GM11168 (cell line): ENCODE data around the gene ZNF593.

Source experiments
- in situ Hi-C: fragments of 300-500 bp; cut with MboI; formaldehyde crosslinking; loops from one replicate; pipeline ENCODE4 v1.12.0; 2022; ENCODE audit warnings: low sequenced_read_pairs; ENCODE audit not compliant: unreplicated experiment

ZNF593 gene

DNA sequence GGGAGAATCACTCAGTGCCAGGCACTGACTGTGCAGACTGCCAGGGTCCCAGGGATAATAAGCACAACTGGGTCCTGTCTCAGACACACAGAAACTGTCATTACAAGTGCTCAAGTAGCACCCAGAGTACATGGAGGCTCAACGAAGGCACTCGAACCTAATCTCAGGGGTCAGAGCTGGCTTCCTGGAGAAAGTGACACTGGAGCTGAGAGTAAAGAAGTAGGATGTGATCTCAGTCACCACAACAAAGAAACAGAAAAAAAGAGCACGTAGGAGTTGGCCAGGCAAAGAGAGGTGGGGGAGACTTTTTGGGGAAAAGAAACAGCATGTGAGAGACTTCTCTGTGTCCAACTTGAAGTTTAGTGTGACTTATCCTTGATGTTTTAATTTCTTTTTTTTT, 22.0 kb downstream of the ZNF593 start:
- in situ Hi-C loops: no loop called here

DNA sequence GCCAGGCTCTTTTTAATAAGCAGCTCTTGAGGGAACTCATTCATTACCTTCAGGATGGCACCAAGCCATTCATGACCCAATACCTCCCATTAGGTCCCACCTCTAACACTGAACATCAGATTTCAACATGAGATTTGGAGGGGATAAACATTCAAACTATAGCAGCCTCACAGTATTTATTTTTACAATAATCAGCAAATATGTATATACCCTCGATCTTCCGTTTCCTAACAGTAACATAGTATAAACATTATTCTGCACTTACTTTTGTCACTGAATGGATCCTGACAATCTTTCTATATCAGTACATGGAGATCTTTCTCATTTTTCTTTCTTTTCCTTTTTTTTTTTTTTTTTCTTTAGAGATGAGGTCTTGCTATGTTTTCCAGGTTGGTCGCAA, 26.1 kb downstream of the ZNF593 start:
- in situ Hi-C loops: no loop called here

DNA sequence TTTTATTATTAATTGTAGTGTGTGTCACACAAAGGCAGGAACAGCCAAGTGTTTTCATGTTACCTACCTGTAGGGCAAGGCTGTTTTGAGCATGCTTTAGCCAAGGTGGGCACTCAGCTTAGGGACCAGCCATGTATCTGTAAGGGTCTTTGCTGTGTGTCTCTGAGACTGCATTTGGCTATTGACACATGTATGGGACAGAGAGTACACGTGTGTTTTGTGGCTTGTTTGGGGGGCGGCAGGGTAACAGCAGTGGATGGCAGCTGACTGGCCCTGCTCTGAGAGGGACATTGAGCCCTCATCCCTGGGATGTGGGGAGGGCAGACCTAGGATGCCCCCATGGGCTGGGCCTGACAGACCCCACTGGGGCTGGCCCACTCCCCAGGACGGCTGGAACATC, 27.6 kb downstream of the ZNF593 start:
- in situ Hi-C loops: no loop called here

DNA sequence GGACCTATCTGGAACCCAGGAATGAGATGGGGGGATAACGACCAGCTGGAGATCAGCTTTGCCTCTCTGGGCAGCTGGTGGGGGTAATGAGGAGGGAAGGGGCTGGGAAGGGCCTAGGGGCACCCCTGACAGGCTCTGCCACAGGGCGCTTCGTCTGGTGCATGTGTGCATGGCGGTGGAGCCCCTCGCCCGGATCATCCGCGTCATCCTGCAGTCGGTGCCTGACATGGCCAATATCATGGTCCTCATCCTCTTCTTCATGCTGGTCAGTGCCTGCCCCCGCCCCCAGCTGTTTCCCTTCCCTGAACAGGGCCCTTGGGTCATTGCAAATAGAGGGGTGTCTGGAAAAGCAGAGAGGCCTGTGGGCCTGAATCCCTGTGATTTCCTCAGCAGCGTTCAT, 28.1 kb downstream of the ZNF593 start:
- in situ Hi-C loops: no loop called here

DNA sequence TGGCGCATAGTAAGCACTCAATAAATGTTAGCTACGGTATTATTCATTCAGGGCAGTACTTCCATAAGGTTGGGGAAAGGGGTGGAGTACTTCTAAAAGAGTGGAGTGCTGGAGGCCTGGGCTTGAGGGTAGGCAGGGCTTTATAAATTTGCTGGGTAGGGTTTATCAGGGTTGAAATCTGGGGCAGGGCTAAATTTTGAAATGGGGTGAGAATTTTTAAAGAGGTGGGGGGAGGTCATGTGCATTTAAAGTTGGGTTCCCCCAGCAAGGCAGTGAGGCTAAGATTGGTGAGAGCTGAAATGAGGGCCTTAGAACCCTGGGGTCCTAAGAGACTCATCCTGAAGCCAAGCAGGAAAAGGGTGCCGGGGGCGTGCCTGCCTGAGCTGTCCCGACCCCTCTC, 30.7 kb downstream of the ZNF593 start:
- in situ Hi-C loops: no loop called here

DNA sequence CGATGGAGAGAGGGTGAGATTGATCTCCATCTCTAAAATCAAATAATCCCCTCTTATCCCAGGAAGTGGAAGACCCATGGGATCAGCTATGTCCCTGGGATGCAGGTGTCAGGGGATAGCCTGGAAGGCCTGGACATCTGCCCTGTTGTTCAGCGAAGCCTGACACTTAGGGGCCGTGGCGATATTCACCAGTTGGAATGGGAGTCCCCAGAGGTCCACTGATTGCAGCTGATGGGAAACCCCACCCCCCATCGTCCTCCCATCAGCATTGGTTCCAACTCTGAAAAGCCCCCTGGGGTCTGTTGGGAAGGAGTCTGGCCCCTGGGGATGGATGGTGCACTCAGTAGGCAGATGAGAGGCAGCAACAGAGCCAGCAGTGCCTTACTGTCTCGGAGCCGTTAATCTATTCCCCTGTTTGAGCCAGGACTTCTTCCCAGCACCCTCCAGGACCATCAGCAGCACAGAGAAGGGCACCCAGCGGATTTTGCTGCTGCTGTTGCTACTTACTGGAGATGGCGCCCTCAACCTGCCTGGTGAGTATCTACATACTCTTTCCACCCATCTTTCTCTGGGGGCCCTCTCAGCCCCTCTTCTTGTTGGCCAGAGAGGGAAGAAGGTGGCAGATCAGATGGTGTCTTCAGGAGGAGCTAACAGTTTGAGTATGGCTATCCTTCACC, 34.1 kb downstream of the ZNF593 start:
- in situ Hi-C loops: no loop called here

DNA sequence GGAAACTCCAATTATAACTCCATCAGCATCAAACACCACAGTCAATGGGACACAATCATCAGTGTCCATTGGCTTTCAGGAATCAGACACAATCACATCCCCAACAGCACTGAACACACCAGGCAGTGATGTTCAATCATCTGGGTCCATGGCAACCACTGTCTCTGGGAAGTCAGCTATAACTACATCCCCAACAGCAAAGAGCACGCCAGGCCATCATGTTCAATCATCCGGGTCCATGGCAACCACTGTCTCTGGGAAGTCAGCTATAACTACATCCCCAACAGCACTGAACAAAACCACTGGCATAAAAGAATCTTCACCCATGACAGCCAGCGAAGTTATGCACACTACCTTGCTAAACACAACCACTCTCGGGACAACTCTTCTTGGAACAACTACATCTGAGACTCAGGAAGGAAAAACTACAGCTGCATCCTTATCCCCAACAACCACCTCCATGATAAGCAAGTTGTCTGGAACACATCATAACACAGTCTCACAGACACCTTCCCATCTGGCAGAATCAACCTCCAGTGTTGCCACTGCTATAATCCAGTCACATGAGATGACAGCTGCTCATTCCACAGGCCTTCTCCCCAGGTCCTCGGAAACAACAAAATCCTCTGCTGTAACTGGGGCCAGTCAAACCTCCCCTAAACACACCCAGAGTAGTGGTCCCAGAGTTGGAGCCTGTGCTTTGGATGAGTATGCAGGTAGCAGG, 40.6 kb downstream of the ZNF593 start:
- in situ Hi-C loops: no loop called here

DNA sequence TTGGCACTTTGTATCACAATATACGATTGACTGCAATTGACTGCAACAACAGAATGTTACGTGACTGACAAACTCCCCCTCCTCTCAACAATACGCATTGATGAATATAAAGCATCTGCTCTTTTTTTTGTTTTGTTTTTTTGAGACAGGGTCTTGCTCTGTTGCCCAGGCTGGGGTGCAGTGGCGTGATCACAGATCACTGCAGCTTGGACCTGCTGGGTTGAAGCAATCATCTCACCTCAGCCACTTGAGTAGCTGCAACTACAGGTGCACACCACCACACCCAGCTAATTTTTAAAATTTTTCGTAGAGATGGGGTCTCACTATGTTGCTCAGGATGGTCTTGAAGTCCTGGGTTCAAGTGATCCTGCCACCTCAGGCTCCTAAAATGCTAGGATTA, 43.0 kb downstream of the ZNF593 start:
- in situ Hi-C loops: no loop called here

DNA sequence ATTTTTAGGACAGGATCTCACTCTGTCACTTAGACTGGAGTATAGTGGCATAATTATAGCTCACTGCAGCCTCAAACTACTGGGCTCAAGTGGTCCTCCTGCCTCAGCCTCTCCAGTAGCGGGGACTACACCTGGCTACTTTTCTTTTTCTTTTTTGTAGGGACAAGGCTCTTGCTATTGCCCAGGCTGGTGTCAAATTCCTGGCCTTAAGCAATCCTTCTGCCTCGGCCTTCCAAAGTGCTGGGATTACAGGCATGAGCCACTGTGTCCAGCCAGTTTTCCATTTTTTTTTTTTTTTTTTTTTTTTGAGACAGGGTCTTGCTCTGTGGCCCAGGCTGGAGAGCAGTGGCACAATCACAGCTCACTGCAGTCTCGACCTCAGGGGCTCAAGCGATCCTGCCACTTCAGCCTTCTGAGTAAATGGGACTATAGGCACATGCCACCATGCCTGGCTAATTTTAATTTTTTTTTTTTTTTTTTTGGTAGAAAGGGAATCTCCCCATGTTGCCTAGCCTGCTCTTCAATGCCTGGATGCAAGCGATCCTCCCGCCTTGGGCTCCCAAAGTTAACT, 43.7 kb downstream of the ZNF593 start:
- in situ Hi-C loops: no loop called here

DNA sequence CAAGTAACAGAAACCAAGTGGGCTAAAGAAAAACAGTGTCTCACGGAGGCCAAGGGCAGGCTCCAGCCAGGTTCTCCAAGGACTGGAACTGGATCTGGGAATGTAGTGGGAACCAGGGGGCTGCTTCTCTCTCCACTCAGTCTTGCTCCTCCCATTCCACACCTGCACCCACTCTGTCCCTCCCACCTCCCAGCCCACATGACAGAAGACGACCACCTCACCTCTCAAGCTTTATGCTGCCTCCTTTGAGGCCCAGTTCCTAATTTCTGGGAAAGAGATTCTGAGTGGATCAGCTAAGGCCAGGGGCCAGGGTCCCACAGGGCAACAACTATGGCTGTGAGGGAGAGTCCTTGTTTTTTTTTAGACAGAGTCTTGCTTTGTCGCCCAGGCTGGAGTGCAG, 45.5 kb downstream of the ZNF593 start:
- in situ Hi-C loops: no loop called here

DNA sequence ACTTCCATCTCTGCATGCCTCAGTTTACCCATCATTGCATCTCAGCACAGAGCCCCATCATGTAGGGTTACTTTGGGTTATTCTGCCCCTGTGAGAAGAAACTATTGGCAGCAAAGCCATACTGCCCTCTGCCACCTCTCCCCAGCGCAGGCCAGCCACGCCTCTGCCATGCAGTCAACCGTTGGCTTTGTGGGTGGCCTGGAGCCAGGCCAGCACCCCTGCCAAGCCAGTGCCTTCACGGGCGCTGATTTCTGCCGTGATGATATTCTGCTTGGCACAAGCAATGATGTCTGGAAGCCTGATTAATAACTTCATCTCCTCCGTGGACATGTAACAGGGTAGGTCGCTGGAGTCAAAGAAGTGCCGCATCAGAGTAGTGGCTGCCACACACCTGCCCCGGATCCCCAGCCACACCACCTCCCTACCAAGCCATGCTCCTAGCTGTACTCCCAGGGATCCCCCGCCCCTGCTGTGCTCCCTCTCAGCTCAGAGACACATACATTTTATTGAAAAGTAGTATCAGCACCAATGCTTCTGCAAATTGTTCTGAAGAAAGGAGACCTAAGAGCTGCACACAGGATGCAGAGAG, 49.3 kb downstream of the ZNF593 start:
- in situ Hi-C loops: no loop called here
